HEK293 (cell line): ENCODE measurements around the gene MYH11.

Experiments used
- CTCF ChIA-PET: fragments of 350-600 bp; formaldehyde crosslinking; extraction: SDS; loops from one replicate; lab custom pipeline; 2021; ENCODE audit warnings: antibody characterized with exemption; lab: Yijun Ruan, JAX
- POLR2A ChIA-PET: fragments of 300-600 bp; formaldehyde crosslinking; extraction: SDS; loops from one replicate; lab custom pipeline; 2020; ENCODE audit warnings: antibody characterized with exemption, inconsistent platforms; lab: Yijun Ruan, JAX
- H3K27ac ChIP-seq: fragments of 200-500 bp; sonication (Bioruptor generic); 2 replicates; pipeline ENCODE4 v1.5.1; 2014; ENCODE audit warnings: low read depth, low read length, control low read depth, inconsistent platforms; ENCODE audit errors: extremely low read depth
- H3K36me3 ChIP-seq, 2 experiments: fragments of 200-500 bp in 1 of 2; sonication (Bioruptor generic) in 1 of 2; 1 replicate in 1 of 2; 2 replicates in 1 of 2; pipeline ENCODE4 v1.5.1; 2014 to 2017; ENCODE audit warnings: inconsistent platforms in 2 of 2, low read length in 2 of 2; ENCODE audit not compliant: control insufficient read depth in 2 of 2, insufficient read depth in 1 of 2
- H3K4me1 ChIP-seq: fragments of 200-500 bp; sonication (Bioruptor generic); 2 replicates; pipeline ENCODE4 v1.5.1; 2014; ENCODE audit warnings: mild to moderate bottlenecking, low read length, inconsistent platforms; ENCODE audit not compliant: control insufficient read depth, insufficient read depth
- H3K4me3 ChIP-seq: 2 replicates; pipeline ENCODE4 v1.5.1; 2011; ENCODE audit warnings: low read depth, mild to moderate bottlenecking, control low read depth, low read length, moderate library complexity
- H3K9me3 ChIP-seq: fragments of 200-500 bp; sonication (Bioruptor generic); 2 replicates; pipeline ENCODE4 v1.5.1; 2014; ENCODE audit warnings: low read depth, low read length, inconsistent platforms; ENCODE audit not compliant: control insufficient read depth, insufficient read depth
- KLF16 ChIP-seq: fragments of 450-650 bp; formaldehyde crosslinking; IDR thresholded peaks from 2 replicates; pipeline ENCODE4 v1.5.1; 2017; ENCODE audit warnings: missing biosample characterization, missing genetic modification characterization
- MYNN ChIP-seq: fragments of 450-650 bp; formaldehyde crosslinking; IDR thresholded peaks from 2 replicates; pipeline ENCODE4 v1.5.1; 2016; ENCODE audit warnings: missing biosample characterization, missing genetic modification characterization, borderline replicate concordance
- MZF1 ChIP-seq: fragments of 450-650 bp; formaldehyde crosslinking; IDR thresholded peaks from 2 replicates; pipeline ENCODE4 v1.5.1; 2017; ENCODE audit warnings: missing biosample characterization, missing genetic modification characterization, borderline replicate concordance
- RBAK ChIP-seq: fragments of 450-650 bp; formaldehyde crosslinking; IDR thresholded peaks from 2 replicates; pipeline ENCODE4 v1.5.1; 2016; ENCODE audit warnings: missing biosample characterization, missing genetic modification characterization
- ZFP37 ChIP-seq: fragments of 450-650 bp; formaldehyde crosslinking; IDR thresholded peaks from 2 replicates; pipeline ENCODE4 v1.5.1; 2016; ENCODE audit warnings: missing biosample characterization, missing genetic modification characterization
- ZNF155 ChIP-seq: fragments of 450-650 bp; formaldehyde crosslinking; IDR thresholded peaks from 2 replicates; pipeline ENCODE4 v1.5.1; 2016; ENCODE audit warnings: missing biosample characterization, missing genetic modification characterization
- ZNF157 ChIP-seq: fragments of 450-650 bp; formaldehyde crosslinking; IDR thresholded peaks from 2 replicates; pipeline ENCODE4 v1.5.1; 2016; ENCODE audit warnings: missing biosample characterization, missing genetic modification characterization
- ZNF184 ChIP-seq: fragments of 450-650 bp; IDR thresholded peaks from 2 replicates; pipeline ENCODE4 v1.5.1; 2018; ENCODE audit warnings: missing biosample characterization, mild to moderate bottlenecking, missing genetic modification characterization
- ZNF202 ChIP-seq: fragments of 450-650 bp; formaldehyde crosslinking; IDR thresholded peaks from 2 replicates; pipeline ENCODE4 v1.5.1; 2016; ENCODE audit warnings: missing biosample characterization, missing genetic modification characterization, borderline replicate concordance
- ZNF211 ChIP-seq: fragments of 450-650 bp; formaldehyde crosslinking; IDR thresholded peaks from 2 replicates; pipeline ENCODE4 v1.5.1; 2016; ENCODE audit warnings: low read depth, missing biosample characterization, missing genetic modification characterization
- ZNF23 ChIP-seq: fragments of 450-650 bp; formaldehyde crosslinking; IDR thresholded peaks from 2 replicates; pipeline ENCODE4 v1.5.1; 2016; ENCODE audit warnings: missing biosample characterization, missing genetic modification characterization, borderline replicate concordance
- ZNF248 ChIP-seq: fragments of 450-650 bp; formaldehyde crosslinking; IDR thresholded peaks from 2 replicates; pipeline ENCODE4 v1.5.1; 2017; ENCODE audit warnings: missing biosample characterization, missing genetic modification characterization
- ZNF37A ChIP-seq: fragments of 450-650 bp; IDR thresholded peaks from 2 replicates; pipeline ENCODE4 v1.5.1; 2018; ENCODE audit warnings: missing biosample characterization, missing genetic modification characterization
- ZNF391 ChIP-seq: fragments of 450-650 bp; formaldehyde crosslinking; IDR thresholded peaks from 2 replicates; pipeline ENCODE4 v1.5.1; 2016; ENCODE audit warnings: low read depth, missing biosample characterization, missing genetic modification characterization, borderline replicate concordance
- ZNF423 ChIP-seq: fragments of 450-650 bp; formaldehyde crosslinking; IDR thresholded peaks from 2 replicates; pipeline ENCODE4 v1.5.1; 2016; ENCODE audit warnings: missing biosample characterization, missing genetic modification characterization
- ZNF501 ChIP-seq: fragments of 450-650 bp; formaldehyde crosslinking; IDR thresholded peaks from 2 replicates; pipeline ENCODE4 v1.5.1; 2016; ENCODE audit warnings: missing biosample characterization, missing genetic modification characterization
- ZNF521 ChIP-seq: fragments of 450-650 bp; formaldehyde crosslinking; IDR thresholded peaks from 2 replicates; pipeline ENCODE4 v1.5.1; 2017; ENCODE audit warnings: missing biosample characterization, mild to moderate bottlenecking, missing genetic modification characterization
- ZNF529 ChIP-seq: fragments of 450-650 bp; formaldehyde crosslinking; IDR thresholded peaks from 2 replicates; pipeline ENCODE4 v1.5.1; 2017; ENCODE audit warnings: missing genetic modification characterization, missing biosample characterization; ENCODE audit not compliant: insufficient replicate concordance
- ZNF544 ChIP-seq: fragments of 450-650 bp; formaldehyde crosslinking; IDR thresholded peaks from 2 replicates; pipeline ENCODE4 v1.5.0; 2017; ENCODE audit warnings: missing biosample characterization, missing genetic modification characterization
- ZNF610 ChIP-seq: fragments of 450-650 bp; formaldehyde crosslinking; IDR thresholded peaks from 2 replicates; pipeline ENCODE4 v1.5.1; 2016; ENCODE audit warnings: missing biosample characterization, missing genetic modification characterization, borderline replicate concordance
- ZNF645 ChIP-seq: fragments of 450-650 bp; formaldehyde crosslinking; IDR thresholded peaks from 2 replicates; pipeline ENCODE4; 2016; ENCODE audit warnings: missing biosample characterization, missing genetic modification characterization
- ZNF670 ChIP-seq: fragments of 450-650 bp; formaldehyde crosslinking; IDR thresholded peaks from 2 replicates; pipeline ENCODE4 v1.5.1; 2016; ENCODE audit warnings: missing biosample characterization, missing genetic modification characterization, low read depth
- TF ChIP-seq, protein P1 (sequence below): fragments of 450-650 bp; formaldehyde crosslinking; IDR thresholded peaks from 2 replicates; pipeline ENCODE4 v1.5.1; 2016; ENCODE audit warnings: missing biosample characterization, missing genetic modification characterization
- TF ChIP-seq, protein P2 (sequence below): fragments of 450-650 bp; formaldehyde crosslinking; IDR thresholded peaks from 2 replicates; pipeline ENCODE4 v1.5.1; 2016; ENCODE audit warnings: missing biosample characterization, missing genetic modification characterization

MYH11 gene

GRCh38 chr16:15714393-15715172 lies 142.2 kb downstream of the MYH11 start:
- no peak for TF ChIP-seq ZNF155 (tag by site-specific recombination)
- no peak for TF ChIP-seq ZNF610 (tag by site-specific recombination)
- H3K36me3 ChIP-seq = peaks cover 0 to 10% of the 10 kb centered on the region in 2 experiments; a peak in 2 of 3 replicates
- ChIA-PET CTCF (interaction anchor here (0.7 to 2.3 kb wide), 3 partner anchors 9 to 51 kb away, joined by 3 to 11 read pairs (median 7); no protein-coding TSS in a partner anchor), POLR2A (interaction anchor here (0.6 kb wide), 1 partner anchor 64 kb away, joined by 4 read pairs; no protein-coding TSS in a partner anchor)
- no peaks in the 10 kb centered on the region for H3K4me1 ChIP-seq
- H3K27ac ChIP-seq = no peak overlapping the region
- H3K4me3 ChIP-seq = no peak overlapping the region
- H3K9me3 ChIP-seq = no peaks in the 10 kb centered on the region

DNA sequence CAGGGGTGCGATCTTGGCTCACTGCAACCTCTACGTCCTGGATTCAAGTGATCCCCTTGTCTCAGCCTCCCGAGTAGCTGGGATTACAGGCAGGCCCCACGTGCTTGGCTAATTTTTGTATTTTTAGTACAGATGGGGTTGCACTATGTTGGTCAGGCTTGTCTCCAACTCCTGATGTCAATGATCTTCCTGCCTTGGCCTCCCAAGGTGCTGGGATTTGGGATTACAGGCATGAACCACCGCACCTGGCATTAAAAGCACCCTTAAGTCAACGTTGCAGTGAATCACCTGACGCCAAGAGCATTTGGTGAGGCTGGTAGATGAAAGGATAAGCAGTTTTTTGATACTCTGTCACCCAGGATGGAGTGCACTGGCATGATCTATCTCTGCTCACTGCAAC lies 147.8 kb downstream of the MYH11 start:
- Histone ChIP-seq H3K9me3 (no peaks in the 10 kb centered on the region), H3K4me1 (no peaks in the 10 kb centered on the region), H3K36me3 (peaks cover 0 to 19% of the 10 kb centered on the region in 2 experiments; a peak in 2 of 3 replicates), H3K4me3 (no peak overlapping the region), H3K27ac (no peak overlapping the region)
- CTCF ChIA-PET = no interaction called here
- POLR2A ChIA-PET = interaction anchor here (0.6 kb wide), 1 partner anchor 49 kb away, joined by 3 read pairs; no protein-coding TSS in a partner anchor
- TF ChIP-seq ZNF521 (tag by site-specific recombination) = no peak
- no peak for TF ChIP-seq KLF16 (tag by site-specific recombination)
- no peak for TF ChIP-seq ZNF544 (tag by site-specific recombination)
- no peak for TF ChIP-seq ZNF202
- TF ChIP-seq, protein P1, sequence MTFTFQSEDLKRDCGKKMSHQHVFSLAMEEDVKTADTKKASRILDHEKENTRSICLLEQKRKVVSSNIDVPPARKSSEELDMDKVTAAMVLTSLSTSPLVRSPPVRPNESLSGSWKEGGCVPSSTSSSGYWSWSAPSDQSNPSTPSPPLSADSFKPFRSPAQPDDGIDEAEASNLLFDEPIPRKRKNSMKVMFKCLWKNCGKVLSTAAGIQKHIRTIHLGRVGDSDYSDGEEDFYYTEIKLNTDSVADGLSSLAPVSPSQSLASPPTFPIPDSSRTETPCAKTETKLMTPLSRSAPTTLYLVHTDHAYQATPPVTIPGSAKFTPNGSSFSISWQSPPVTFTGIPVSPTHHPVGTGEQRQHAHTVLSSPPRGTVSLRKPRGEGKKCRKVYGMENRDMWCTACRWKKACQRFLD (tag by site-specific recombination) = no peak
- TF ChIP-seq ZNF211 (tag by site-specific recombination) = no peak
- no peak for TF ChIP-seq RBAK
- TF ChIP-seq ZNF501 (tag by site-specific recombination) = no peak
- TF ChIP-seq ZNF610 (tag by site-specific recombination) = no peak
- TF ChIP-seq ZNF23 (tag by site-specific recombination) = no peak
- no peak for TF ChIP-seq ZNF184
- no peak for TF ChIP-seq ZFP37 (tag by site-specific recombination)
- no peak for TF ChIP-seq ZNF391
- no peak for TF ChIP-seq ZNF645 (tag by site-specific recombination)
- TF ChIP-seq ZNF157 (tag by site-specific recombination) = no peak
- TF ChIP-seq, protein P2, sequence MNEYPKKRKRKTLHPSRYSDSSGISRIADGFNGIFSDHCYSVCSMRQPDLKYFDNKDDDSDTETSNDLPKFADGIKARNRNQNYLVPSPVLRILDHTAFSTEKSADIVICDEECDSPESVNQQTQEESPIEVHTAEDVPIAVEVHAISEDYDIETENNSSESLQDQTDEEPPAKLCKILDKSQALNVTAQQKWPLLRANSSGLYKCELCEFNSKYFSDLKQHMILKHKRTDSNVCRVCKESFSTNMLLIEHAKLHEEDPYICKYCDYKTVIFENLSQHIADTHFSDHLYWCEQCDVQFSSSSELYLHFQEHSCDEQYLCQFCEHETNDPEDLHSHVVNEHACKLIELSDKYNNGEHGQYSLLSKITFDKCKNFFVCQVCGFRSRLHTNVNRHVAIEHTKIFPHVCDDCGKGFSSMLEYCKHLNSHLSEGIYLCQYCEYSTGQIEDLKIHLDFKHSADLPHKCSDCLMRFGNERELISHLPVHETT (tag by site-specific recombination) = no peak
- TF ChIP-seq ZNF248 (tag by site-specific recombination) = no peak

- ChIA-PET CTCF (no interaction called here), POLR2A (no interaction called here)
- H3K4me3 ChIP-seq = no peak overlapping the region
- H3K9me3 ChIP-seq = no peaks in the 10 kb centered on the region
- H3K27ac ChIP-seq = no peak overlapping the region
- TF ChIP-seq ZNF670 (tag by site-specific recombination) (no peak), ZNF37A (tag by site-specific recombination) (no peak), MYNN (tag by site-specific recombination) (no peak), MZF1 (no peak), ZNF423 (tag by site-specific recombination) (no peak), ZNF529 (tag by site-specific recombination) (no peak)
- peaks cover 0 to 19% of the 10 kb centered on the region in 2 experiments; a peak in 2 of 3 replicates for H3K36me3 ChIP-seq
- no peaks in the 10 kb centered on the region for H3K4me1 ChIP-seq
These were observed 148.7 kb downstream of the MYH11 start for GRCh38 chr16:15708096-15708495.
